IPS DF 4.7 (cell line): ENCODE results near the gene AGMO.

Source experiments
- DNase-seq: peaks from one replicate; pipeline ENCODE4 v3.0.0-alpha.2; 2013; ENCODE audit warnings: low spot score; ENCODE audit errors: extremely low read depth

The AGMO gene

GRCh38 chr7:15461576-15461975, 100.2 kb downstream of the AGMO start:
- no peak for DNase-seq

- DNase-seq = no peak
These were observed 102.7 kb downstream of the AGMO start for GRCh38 chr7:15459018-15459615.

GRCh38 chr7:15457990-15458955, 103.5 kb downstream of the AGMO start:
- no peak for DNase-seq

- no peak for DNase-seq
These were observed 109.1 kb downstream of the AGMO start for GRCh38 chr7:15452670-15453069.

- DNase-seq = no peak
These were observed 115.1 kb downstream of the AGMO start for GRCh38 chr7:15446722-15447121.

GRCh38 chr7:15446280-15446679, 115.5 kb downstream of the AGMO start:
- DNase-seq = no peak

- no peak for DNase-seq
These were observed 119.9 kb downstream of the AGMO start for GRCh38 chr7:15441915-15442314.

- DNase-seq = no peak
These were observed 121.3 kb downstream of the AGMO start for GRCh38 chr7:15440482-15440881.

- DNase-seq = no peak
These were observed 122.0 kb downstream of the AGMO start for GRCh38 chr7:15439853-15440252.

GRCh38 chr7:15433151-15433550, 128.7 kb downstream of the AGMO start:
- no peak for DNase-seq

GRCh38 chr7:15430911-15431310, 130.9 kb downstream of the AGMO start:
- no peak for DNase-seq

- DNase-seq = no peak
These were observed 131.6 kb downstream of the AGMO start for GRCh38 chr7:15430191-15430590.

- no peak for DNase-seq
These were observed 137.3 kb downstream of the AGMO start for GRCh38 chr7:15424468-15424867.

- no peak for DNase-seq
These were observed 142.2 kb downstream of the AGMO start for GRCh38 chr7:15419596-15419995.

- DNase-seq = no peak
These were observed 143.6 kb downstream of the AGMO start for GRCh38 chr7:15418264-15418663.

GRCh38 chr7:15417341-15417988, 144.3 kb downstream of the AGMO start:
- DNase-seq = no peak

- no peak for DNase-seq
These were observed 150.8 kb downstream of the AGMO start for GRCh38 chr7:15411019-15411418.

- DNase-seq = no peak
These were observed 153.9 kb downstream of the AGMO start for GRCh38 chr7:15407910-15408309.

- DNase-seq = no peak
These were observed 158.1 kb downstream of the AGMO start for GRCh38 chr7:15403751-15404150.

- no peak for DNase-seq
These were observed 158.5 kb downstream of the AGMO start for GRCh38 chr7:15403315-15403714.

- no peak for DNase-seq
These were observed 159.2 kb downstream of the AGMO start for GRCh38 chr7:15402436-15403136.

- no peak for DNase-seq
These were observed 161.4 kb downstream of the AGMO start for GRCh38 chr7:15400440-15400839.
